Spleen (tissue), 11 donors: ENCODE data around the gene DNAJC28. TPM values are rescaled to one million over a fixed set of nuclear protein-coding genes. Genes with fewer than 3 reads are reported as not detected.

Experiments used
- DNase-seq: peaks from one replicate; pipeline ENCODE4 v3.0.0-alpha.2; 2020
- H3K27ac ChIP-seq, 8 donors: fragments of 200-600 bp; sonication (generic) in 7 of 8; 1 replicate in 4 of 8; 2 replicates in 4 of 8; pipeline versions ENCODE4 v1.5.0 to v1.8.0; 2016 to 2021; ENCODE audit warnings: inconsistent platforms in 4 of 8, mild to moderate bottlenecking in 4 of 8, moderate library complexity in 1 of 8
- H3K27me3 ChIP-seq, 7 donors: fragments of 200-600 bp; sonication (generic) in 6 of 7; replicated peaks in 1 of 7; 1 replicate in 4 of 7; 2 replicates in 3 of 7; pipeline versions ENCODE4 v1.5.0 to v1.8.0; 2016 to 2021; ENCODE audit warnings: inconsistent platforms in 3 of 7, mild to moderate bottlenecking in 1 of 7
- H3K36me3 ChIP-seq, 6 donors: fragments of 200-600 bp; sonication (generic) in 5 of 6; 1 replicate in 4 of 6; 2 replicates in 2 of 6; pipeline versions ENCODE4 v1.5.0 to v1.8.0; 2016 to 2021; ENCODE audit warnings: inconsistent platforms in 2 of 6
- H3K4me1 ChIP-seq, 6 donors: fragments of 200-600 bp; sonication (generic) in 5 of 6; 1 replicate in 3 of 6; 2 replicates in 3 of 6; pipeline versions ENCODE4 v1.5.0 to v1.8.0; 2016 to 2021; ENCODE audit warnings: inconsistent platforms in 3 of 6
- H3K4me3 ChIP-seq, 8 donors: fragments of 200-600 bp; sonication (generic) in 7 of 8; 1 replicate in 4 of 8; 2 replicates in 4 of 8; pipeline versions ENCODE4 v1.5.0 to v1.8.0; 2016 to 2021; ENCODE audit warnings: inconsistent platforms in 4 of 8, mild to moderate bottlenecking in 4 of 8, moderate library complexity in 2 of 8
- H3K9me3 ChIP-seq, 8 donors: fragments of 200-600 bp; sonication (generic) in 7 of 8; 1 replicate in 4 of 8; 2 replicates in 4 of 8; pipeline versions ENCODE4 v1.5.0 to v1.8.0; 2016 to 2021; ENCODE audit warnings: inconsistent platforms in 4 of 8
- CTCF ChIP-seq, 11 experiments: fragments of 200-600 bp in 7 of 11; fragments of 450-650 bp in 4 of 11; sonication (generic) in 4 of 11; IDR thresholded peaks in 8 of 11; conservative IDR thresholded peaks in 3 of 11; 1 replicate in 7 of 11; 2 replicates in 4 of 11; pipeline versions ENCODE4 v1.4.0 to v1.8.0; 2016 to 2021; ENCODE audit warnings: antibody characterized with exemption in 11 of 11, inconsistent platforms in 4 of 11, mild to moderate bottlenecking in 1 of 11
- POLR2A ChIP-seq, 3 donors: fragments of 450-650 bp; IDR thresholded peaks; one replicate each; pipeline ENCODE4 v1.5.1; 2017; ENCODE audit warnings: antibody characterized with exemption in 3 of 3, mild to moderate bottlenecking in 1 of 3
- POLR2AphosphoS5 ChIP-seq, 3 donors: sonication (generic); formaldehyde crosslinking; IDR thresholded peaks; one replicate each; pipeline ENCODE4 v1.5.1; 2017; ENCODE audit warnings: antibody characterized with exemption in 3 of 3
- WGBS, 5 donors: extraction: QIAGEN DNeasy Blood & Tissue Kit in 3 of 5; methylation state at CpG; one replicate each; pipeline versions ENCODE4 v1.1.5 to v1.1.7; 2013 to 2018; 5-methylcytosine and 5-hydroxymethylcytosine counted together
- intact Hi-C: fragments of 100-400 bp; cut with DNase I; formaldehyde crosslinking; loops from one replicate; pipeline ENCODE4 v1.15.0; 2023; ENCODE audit warnings: low total_unique reads
- polyA plus RNA-seq, 3 donors: library from polyadenylated mRNA; stranded (reverse); fragments of 200-250 nt; gene quantifications; one replicate each; pipeline ENCODE4 v1.2.1, GENCODE V29; 2013
- total RNA-seq, 7 donors: library from RNA; depleted of rRNA in 3 of 7; stranded (reverse); fragments of >200 nt in 3 of 7; fragmentation: NEBNext Ultra II Directional in 4 of 7; extraction: Animal tissue kit (Norgen Biotek cat#: 25700) in 4 of 7; gene quantifications; one replicate each; pipeline versions ENCODE4 v1.1.0 to v1.2.1, GENCODE V29; 2016 to 2021
- donor health status: healthy with polysubstance abuse.
- donor health status: DM: no; HTN: no; CAD: no; lungs with moderate emphysema.
- donor health status: DM: no; HTN: no; CAD: no.
- donor health status: Bipolar disorder and iron deficiency.
- donor health status: healthy.
- donor health status: DM: no; HTN: no; CAD: no.
- donor health status: DM: yes; HTN: yes; CAD: no.

DNAJC28 gene
- total and polyA plus RNA-seq, 10 donors, result 0.42 to 4.6 (median 1.4) TPM

- Histone ChIP-seq H3K4me3 (peak overlapping the region; percentile 80 to 97 (median 94)), H3K4me1 (peaks cover 11 to 34% (median 17%) of the 10 kb centered on the region in 6 donors), H3K27me3 (no peaks in the 10 kb centered on the region), H3K36me3 (peaks cover 0 to 7% (median 0%) of the 10 kb centered on the region in 6 donors), H3K9me3 (no peaks in the 10 kb centered on the region), H3K27ac (peak overlapping the region; percentile 73 to 99 (median 96))
- DNase-seq, result peak; percentile 87
- TF ChIP-seq POLR2AphosphoS5 (IDR thresholded peaks at IDR 0.05) (no peak), CTCF (IDR thresholded peaks at IDR 0.05 in 8 of 11, conservative IDR thresholded peaks at IDR 0.05 in 3 of 11) (no peak), POLR2A (IDR thresholded peaks at IDR 0.05) (no peak)
- intact Hi-C loops, result no loop called here
- 0 to 1% (median 1%) methylated on average over 51 to 68 of the region's 68 CpGs for WGBS, 5 donors
These were observed 12.4 kb downstream of the DNAJC28 start for GRCh38 chr21:33478935-33479678.

- peaks cover 11 to 34% (median 17%) of the 10 kb centered on the region in 6 donors for H3K4me1 ChIP-seq
- WGBS, 5 donors, result 64 to 78% (median 68%) methylated on average over 9 of the region's 9 CpGs
- TF ChIP-seq CTCF (IDR thresholded peaks at IDR 0.05 in 8 of 11, conservative IDR thresholded peaks at IDR 0.05 in 3 of 11) (no peak), POLR2AphosphoS5 (IDR thresholded peaks at IDR 0.05) (no peak), POLR2A (IDR thresholded peaks at IDR 0.05) (no peak)
- peak overlapping the region in 4 of 8 donors; percentile 95 to 99 (median 99) for H3K27ac ChIP-seq
- H3K36me3 ChIP-seq, result peaks cover 0 to 7% (median 0%) of the 10 kb centered on the region in 6 donors
- no peaks in the 10 kb centered on the region for H3K9me3 ChIP-seq
- no peak for DNase-seq
- intact Hi-C loops, result no loop called here
- H3K27me3 ChIP-seq, result no peaks in the 10 kb centered on the region
- H3K4me3 ChIP-seq, result peak overlapping the region; percentile 80 to 97 (median 94)
These were observed 13.3 kb downstream of the DNAJC28 start for GRCh38 chr21:33478182-33478581.

GRCh38 chr21:33477066-33477465, 14.4 kb downstream of the DNAJC28 start:
- Histone ChIP-seq H3K36me3 (peaks cover 0 to 7% (median 0%) of the 10 kb centered on the region in 6 donors), H3K4me3 (no peak overlapping the region), H3K9me3 (no peaks in the 10 kb centered on the region), H3K27ac (no peak overlapping the region), H3K4me1 (peaks cover 11 to 34% (median 17%) of the 10 kb centered on the region in 6 donors), H3K27me3 (no peaks in the 10 kb centered on the region)
- WGBS, 5 donors, result 73 to 91% (median 85%) methylated on average over 7 of the region's 7 CpGs
- TF ChIP-seq CTCF (IDR thresholded peaks at IDR 0.05 in 8 of 11, conservative IDR thresholded peaks at IDR 0.05 in 3 of 11) (no peak), POLR2AphosphoS5 (IDR thresholded peaks at IDR 0.05) (no peak), POLR2A (IDR thresholded peaks at IDR 0.05) (no peak)
- intact Hi-C loops, result no loop called here
- no peak for DNase-seq

GRCh38 chr21:33473344-33473743, 18.2 kb downstream of the DNAJC28 start:
- Histone ChIP-seq H3K9me3 (no peaks in the 10 kb centered on the region), H3K4me1 (peaks cover 4 to 22% (median 7%) of the 10 kb centered on the region in 6 donors), H3K36me3 (peaks cover 0 to 7% (median 0%) of the 10 kb centered on the region in 6 donors), H3K27ac (no peak overlapping the region), H3K4me3 (no peak overlapping the region), H3K27me3 (no peaks in the 10 kb centered on the region)
- 86 to 97% (median 96%) methylated on average over 3 of the region's 3 CpGs for WGBS, 5 donors
- intact Hi-C loops, result no loop called here
- TF ChIP-seq CTCF (IDR thresholded peaks at IDR 0.05 in 8 of 11, conservative IDR thresholded peaks at IDR 0.05 in 3 of 11) (no peak), POLR2A (IDR thresholded peaks at IDR 0.05) (no peak), POLR2AphosphoS5 (IDR thresholded peaks at IDR 0.05) (no peak)
- no peak for DNase-seq
